22Rv1 (cell line): ENCODE measurements around the gene MCRS1.

ENCODE experiments used
- H3K27ac ChIP-seq: fragments of 450-650 bp; 2 replicates; pipeline ENCODE4 v1.5.1; 2017
- ZFX ChIP-seq: fragments of 450-650 bp; IDR thresholded peaks from 2 replicates; pipeline ENCODE4 v1.6.1; 2017; ENCODE audit warnings: antibody characterized with exemption, borderline replicate concordance
- TF ChIP-seq, protein P1 (sequence below): fragments of 450-650 bp; IDR thresholded peaks from 2 replicates; pipeline ENCODE4 v1.5.1; 2017; ENCODE audit warnings: mild to moderate bottlenecking

MCRS1 gene

DNA sequence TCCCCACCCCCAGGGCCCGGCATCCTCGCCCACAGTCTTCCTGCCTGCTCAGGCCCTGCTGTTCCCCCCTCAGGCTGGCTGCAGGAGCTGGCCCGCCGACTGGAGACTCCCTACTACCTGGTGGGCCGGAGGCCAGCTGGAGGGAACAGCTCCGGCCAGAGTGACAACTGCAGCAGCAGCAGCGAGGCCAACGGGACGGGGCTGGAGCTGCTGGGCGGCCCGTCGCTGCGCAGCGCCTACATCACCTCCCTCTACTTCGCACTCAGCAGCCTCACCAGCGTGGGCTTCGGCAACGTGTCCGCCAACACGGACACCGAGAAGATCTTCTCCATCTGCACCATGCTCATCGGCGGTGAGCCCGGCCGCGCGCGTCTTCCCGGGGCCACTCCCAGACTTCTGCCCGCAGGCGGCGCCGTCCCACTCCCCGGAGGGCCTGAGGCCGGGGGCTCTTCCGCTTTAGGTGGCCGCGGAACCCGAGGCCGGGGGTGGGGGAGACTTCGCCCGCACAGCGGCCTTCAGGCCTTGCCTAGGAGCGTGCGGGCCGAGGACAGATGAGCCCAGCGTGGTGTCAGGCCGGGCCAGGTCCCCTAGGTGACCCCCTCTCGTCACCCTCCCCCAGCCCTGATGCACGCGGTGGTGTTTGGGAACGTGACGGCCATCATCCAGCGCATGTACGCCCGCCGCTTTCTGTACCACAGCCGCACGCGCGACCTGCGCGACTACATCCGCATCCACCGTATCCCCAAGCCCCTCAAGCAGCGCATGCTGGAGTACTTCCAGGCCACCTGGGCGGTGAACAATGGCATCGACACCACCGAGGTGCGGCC, 18.9 kb downstream of the MCRS1 start:
- TF ChIP-seq, protein P1, sequence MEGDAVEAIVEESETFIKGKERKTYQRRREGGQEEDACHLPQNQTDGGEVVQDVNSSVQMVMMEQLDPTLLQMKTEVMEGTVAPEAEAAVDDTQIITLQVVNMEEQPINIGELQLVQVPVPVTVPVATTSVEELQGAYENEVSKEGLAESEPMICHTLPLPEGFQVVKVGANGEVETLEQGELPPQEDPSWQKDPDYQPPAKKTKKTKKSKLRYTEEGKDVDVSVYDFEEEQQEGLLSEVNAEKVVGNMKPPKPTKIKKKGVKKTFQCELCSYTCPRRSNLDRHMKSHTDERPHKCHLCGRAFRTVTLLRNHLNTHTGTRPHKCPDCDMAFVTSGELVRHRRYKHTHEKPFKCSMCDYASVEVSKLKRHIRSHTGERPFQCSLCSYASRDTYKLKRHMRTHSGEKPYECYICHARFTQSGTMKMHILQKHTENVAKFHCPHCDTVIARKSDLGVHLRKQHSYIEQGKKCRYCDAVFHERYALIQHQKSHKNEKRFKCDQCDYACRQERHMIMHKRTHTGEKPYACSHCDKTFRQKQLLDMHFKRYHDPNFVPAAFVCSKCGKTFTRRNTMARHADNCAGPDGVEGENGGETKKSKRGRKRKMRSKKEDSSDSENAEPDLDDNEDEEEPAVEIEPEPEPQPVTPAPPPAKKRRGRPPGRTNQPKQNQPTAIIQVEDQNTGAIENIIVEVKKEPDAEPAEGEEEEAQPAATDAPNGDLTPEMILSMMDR, result peak; percentile 77
- TF ChIP-seq ZFX, result no peak

DNA sequence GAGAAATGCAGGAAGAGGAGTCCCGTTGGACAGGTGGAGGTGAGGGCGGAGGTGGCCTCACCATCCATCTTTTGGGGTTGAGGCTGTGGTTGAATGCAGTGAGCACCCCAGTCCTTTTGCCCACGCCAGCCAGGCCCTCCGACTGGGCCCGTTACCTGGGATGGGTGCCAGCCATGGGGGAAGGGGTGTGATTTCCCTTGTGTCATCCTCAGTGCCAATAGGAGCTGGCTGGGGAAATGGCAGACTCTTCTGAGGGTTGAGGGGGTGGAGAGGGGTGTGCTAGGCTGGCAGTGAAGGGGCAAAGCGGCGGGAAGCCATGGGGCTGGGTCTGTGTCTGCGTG, 19.5 kb downstream of the MCRS1 start:
- TF ChIP-seq, protein P1, result no peak
- TF ChIP-seq ZFX, result no peak

More for the DNA sequence above, 18.9 kb downstream of the MCRS1 start:
- no peak overlapping the region for H3K27ac ChIP-seq

DNA sequence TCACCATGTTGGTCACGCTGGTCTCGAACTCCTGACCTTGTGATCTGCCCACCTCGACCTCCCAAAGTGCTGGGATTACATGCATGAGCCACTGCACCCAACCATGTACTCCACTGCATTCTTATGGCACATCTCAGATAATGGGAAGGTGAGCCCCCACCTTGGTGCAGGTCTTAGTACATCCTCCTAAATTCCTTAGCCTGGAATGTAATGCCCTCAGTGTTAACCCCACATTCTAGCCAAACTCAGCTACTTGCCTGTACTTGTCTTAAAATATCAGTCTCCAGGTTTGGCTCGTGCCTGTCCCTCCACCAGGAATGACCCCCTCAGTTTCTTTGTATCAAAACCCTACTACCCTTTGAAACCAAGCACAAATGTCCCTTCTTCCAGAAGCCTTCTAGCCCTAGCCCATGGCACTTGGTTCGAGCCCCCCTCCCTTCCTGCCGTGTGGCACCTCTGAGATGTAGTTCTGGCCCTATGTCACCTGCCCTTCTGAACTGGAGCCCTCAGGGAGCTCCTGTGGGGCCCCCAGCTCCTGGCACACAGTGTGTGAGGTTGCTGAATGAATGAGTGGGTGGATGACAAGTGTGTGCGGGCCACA, 20.8 kb downstream of the MCRS1 start:
- H3K27ac ChIP-seq, result no peak overlapping the region

More for the DNA sequence above, 19.5 kb downstream of the MCRS1 start:
- no peak overlapping the region for H3K27ac ChIP-seq

DNA sequence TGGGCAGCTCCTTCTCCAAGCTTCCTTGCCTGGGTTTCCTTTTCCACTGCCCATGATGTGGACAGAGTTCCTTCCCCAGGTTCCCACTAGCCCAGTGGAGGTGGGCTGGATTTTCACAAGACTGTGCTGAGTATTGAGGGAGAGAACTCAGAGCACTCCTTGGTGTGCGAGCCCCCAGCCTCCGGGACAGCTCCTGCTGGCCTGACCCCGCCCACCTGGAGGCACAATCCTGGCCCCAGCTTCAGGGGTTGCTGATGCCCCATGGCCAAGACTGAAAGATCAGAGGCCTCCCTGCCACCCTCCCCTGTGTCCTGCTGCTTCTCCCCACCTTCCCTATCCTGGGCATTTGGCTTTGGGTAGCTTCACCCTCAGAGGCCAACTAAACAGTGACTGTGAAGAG, 21.5 kb downstream of the MCRS1 start:
- TF ChIP-seq ZFX, result no peak
- TF ChIP-seq, protein P1, result no peak
- no peak overlapping the region for H3K27ac ChIP-seq

More for the DNA sequence above, 20.8 kb downstream of the MCRS1 start:
- TF ChIP-seq, protein P1, result no peak
- TF ChIP-seq ZFX, result no peak

DNA sequence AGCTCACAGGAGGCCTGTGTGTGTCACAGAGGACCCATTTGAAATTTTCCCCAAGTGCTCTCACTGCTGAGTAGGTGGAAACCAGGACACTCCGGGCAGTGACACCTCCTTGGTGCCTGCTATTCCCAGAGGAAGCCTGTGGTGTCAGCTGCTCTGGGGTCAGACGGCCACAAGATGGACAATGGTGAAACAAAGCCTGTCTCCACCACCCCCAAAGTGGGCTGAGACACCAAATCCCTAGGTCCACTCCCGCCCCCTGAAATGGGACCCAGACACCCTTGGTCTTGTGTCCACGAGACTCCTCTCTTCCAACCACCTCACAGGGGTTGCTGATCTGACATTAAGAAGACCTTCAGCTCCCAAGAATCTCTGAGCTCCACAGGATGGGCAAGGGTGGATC, 22.1 kb downstream of the MCRS1 start:
- no peak for TF ChIP-seq ZFX
- TF ChIP-seq, protein P1, result no peak
- H3K27ac ChIP-seq, result no peak overlapping the region

DNA sequence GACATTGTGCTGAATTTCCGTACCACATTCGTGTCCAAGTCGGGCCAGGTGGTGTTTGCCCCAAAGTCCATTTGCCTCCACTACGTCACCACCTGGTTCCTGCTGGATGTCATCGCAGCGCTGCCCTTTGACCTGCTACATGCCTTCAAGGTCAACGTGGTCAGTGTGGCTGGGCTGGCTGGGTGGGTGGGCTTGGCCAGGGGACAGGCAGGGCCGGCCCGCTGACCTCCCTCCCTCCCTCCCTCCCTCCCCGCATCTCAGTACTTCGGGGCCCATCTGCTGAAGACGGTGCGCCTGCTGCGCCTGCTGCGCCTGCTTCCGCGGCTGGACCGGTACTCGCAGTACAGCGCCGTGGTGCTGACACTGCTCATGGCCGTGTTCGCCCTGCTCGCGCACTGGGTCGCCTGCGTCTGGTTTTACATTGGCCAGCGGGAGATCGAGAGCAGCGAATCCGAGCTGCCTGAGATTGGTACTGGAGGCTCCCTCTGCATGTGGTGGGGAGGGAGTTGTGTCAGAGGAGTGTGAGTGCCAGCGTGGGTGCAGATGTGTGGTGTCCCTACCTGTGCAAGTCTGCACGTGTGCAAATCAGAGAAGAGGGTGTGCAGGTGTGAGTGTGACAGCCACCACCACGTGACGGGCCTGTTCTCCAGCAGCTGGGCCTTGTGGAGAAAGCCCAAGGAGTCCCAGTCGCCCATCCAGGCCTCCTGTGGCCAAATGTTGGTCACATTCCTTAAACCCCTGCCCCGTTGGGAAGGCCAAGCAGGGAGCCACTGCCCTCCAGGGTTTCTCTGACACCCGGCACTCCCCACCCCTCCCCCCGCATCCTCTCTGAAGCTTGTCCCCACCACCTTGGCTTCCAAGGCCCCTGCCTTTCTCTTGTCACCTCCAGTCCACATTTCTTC, 23.8 kb downstream of the MCRS1 start:
- H3K27ac ChIP-seq, result no peak overlapping the region
- TF ChIP-seq, protein P1, result no peak
- no peak for TF ChIP-seq ZFX
